Progenitor cell of endocrine pancreas (in vitro differentiated cells): ENCODE results near the gene CBLB. TPM values are rescaled to one million over a fixed set of nuclear protein-coding genes. Genes with fewer than 3 reads are reported as not detected.

Experiments
- DNase-seq: peaks from one replicate; pipeline ENCODE4 v3.0.0; 2021; ENCODE audit warnings: low spot score; ENCODE audit not compliant: unreplicated experiment
- H3K27ac Mint-ChIP-seq: 2 replicates; pipeline ENCODE4 v1.8.0; 2021; ENCODE audit warnings: mild to moderate bottlenecking, moderate library complexity, mixed read lengths
- H3K27me3 Mint-ChIP-seq: 2 replicates; pipeline ENCODE4 v1.8.0; 2021; ENCODE audit warnings: mixed read lengths
- H3K36me3 Mint-ChIP-seq: 2 replicates; pipeline ENCODE4 v1.8.0; 2022; ENCODE audit warnings: mixed read lengths; ENCODE audit not compliant: insufficient read depth
- H3K4me1 Mint-ChIP-seq: 2 replicates; pipeline ENCODE4 v1.8.0; 2021; ENCODE audit warnings: low read depth, mixed read lengths
- H3K4me3 Mint-ChIP-seq: 2 replicates; pipeline ENCODE4 v1.8.0; 2021; ENCODE audit warnings: low read depth, mild to moderate bottlenecking, moderate library complexity, mixed read lengths
- H3K9me3 Mint-ChIP-seq: 2 replicates; pipeline ENCODE4 v1.8.0; 2021; ENCODE audit warnings: low read depth, mixed read lengths
- total RNA-seq: library from RNA; stranded (reverse); gene quantifications from 2 replicates; pipeline ENCODE4 v1.2.1, GENCODE V29; 2021
- TF ChIP-seq, protein P1 (sequence below): fragments of 200-600 bp; sonication (generic); IDR thresholded peaks from one replicate; pipeline ENCODE4 v1.5.0; 2021; ENCODE audit warnings: antibody characterized with exemption, mild to moderate bottlenecking; ENCODE audit not compliant: unreplicated experiment

CBLB gene
- total RNA-seq, 1 donor from 2014 or later = 64.1 TPM

GRCh38 chr3:105700575-105700974, 168.2 kb downstream of the CBLB start:
- peaks cover 5% of the 10 kb centered on the region for H3K4me1 Mint-ChIP-seq
- H3K27ac Mint-ChIP-seq = no peak overlapping the region
- no peak overlapping the region for H3K4me3 Mint-ChIP-seq
- peaks cover 24% of the 10 kb centered on the region for H3K36me3 Mint-ChIP-seq
- no peaks in the 10 kb centered on the region for H3K9me3 Mint-ChIP-seq
- no peaks in the 10 kb centered on the region for H3K27me3 Mint-ChIP-seq
- TF ChIP-seq, protein P1, sequence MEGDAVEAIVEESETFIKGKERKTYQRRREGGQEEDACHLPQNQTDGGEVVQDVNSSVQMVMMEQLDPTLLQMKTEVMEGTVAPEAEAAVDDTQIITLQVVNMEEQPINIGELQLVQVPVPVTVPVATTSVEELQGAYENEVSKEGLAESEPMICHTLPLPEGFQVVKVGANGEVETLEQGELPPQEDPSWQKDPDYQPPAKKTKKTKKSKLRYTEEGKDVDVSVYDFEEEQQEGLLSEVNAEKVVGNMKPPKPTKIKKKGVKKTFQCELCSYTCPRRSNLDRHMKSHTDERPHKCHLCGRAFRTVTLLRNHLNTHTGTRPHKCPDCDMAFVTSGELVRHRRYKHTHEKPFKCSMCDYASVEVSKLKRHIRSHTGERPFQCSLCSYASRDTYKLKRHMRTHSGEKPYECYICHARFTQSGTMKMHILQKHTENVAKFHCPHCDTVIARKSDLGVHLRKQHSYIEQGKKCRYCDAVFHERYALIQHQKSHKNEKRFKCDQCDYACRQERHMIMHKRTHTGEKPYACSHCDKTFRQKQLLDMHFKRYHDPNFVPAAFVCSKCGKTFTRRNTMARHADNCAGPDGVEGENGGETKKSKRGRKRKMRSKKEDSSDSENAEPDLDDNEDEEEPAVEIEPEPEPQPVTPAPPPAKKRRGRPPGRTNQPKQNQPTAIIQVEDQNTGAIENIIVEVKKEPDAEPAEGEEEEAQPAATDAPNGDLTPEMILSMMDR = no peak
- no peak for DNase-seq

DNA sequence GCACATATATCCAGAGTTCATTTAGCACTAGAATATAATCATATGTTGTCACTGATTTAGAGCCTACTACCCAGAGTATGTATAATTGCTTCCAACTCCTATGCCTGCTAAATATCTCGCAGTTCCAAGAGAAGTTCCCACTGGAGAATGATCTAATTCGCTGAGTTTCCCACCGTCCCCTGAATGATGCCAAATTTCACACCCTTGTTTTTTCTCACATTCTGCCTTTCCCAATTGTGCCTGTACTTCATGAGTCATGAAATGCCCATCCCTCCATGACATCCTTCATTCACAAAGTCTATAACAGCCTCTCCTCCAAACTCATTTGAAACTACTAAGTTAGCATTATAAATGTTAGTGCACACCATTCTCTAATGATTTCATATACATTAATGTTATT, 177.2 kb downstream of the CBLB start:
- TF ChIP-seq, protein P1 = no peak
- Mint-ChIP-seq H3K4me3 (no peak overlapping the region), H3K4me1 (peaks cover 9% of the 10 kb centered on the region), H3K9me3 (no peaks in the 10 kb centered on the region), H3K27ac (no peak overlapping the region), H3K27me3 (no peaks in the 10 kb centered on the region), H3K36me3 (peaks cover 20% of the 10 kb centered on the region)
- no peak for DNase-seq

- no peak for DNase-seq
- no peaks in the 10 kb centered on the region for H3K9me3 Mint-ChIP-seq
- no peak overlapping the region for H3K27ac Mint-ChIP-seq
- TF ChIP-seq, protein P1 = no peak
- no peaks in the 10 kb centered on the region for H3K27me3 Mint-ChIP-seq
- H3K4me3 Mint-ChIP-seq = no peak overlapping the region
- H3K36me3 Mint-ChIP-seq = peaks cover 20% of the 10 kb centered on the region
- H3K4me1 Mint-ChIP-seq = peaks cover 9% of the 10 kb centered on the region
Observed at GRCh38 chr3:105691053-105691452, 177.8 kb downstream of the CBLB start.

- no peaks in the 10 kb centered on the region for H3K9me3 Mint-ChIP-seq
- TF ChIP-seq, protein P1 = no peak
- H3K27me3 Mint-ChIP-seq = no peaks in the 10 kb centered on the region
- H3K27ac Mint-ChIP-seq = no peak overlapping the region
- H3K36me3 Mint-ChIP-seq = peaks cover 26% of the 10 kb centered on the region
- H3K4me3 Mint-ChIP-seq = no peak overlapping the region
- peaks cover 9% of the 10 kb centered on the region for H3K4me1 Mint-ChIP-seq
- no peak for DNase-seq
Observed at GRCh38 chr3:105688821-105689220, 180.0 kb downstream of the CBLB start.

DNA sequence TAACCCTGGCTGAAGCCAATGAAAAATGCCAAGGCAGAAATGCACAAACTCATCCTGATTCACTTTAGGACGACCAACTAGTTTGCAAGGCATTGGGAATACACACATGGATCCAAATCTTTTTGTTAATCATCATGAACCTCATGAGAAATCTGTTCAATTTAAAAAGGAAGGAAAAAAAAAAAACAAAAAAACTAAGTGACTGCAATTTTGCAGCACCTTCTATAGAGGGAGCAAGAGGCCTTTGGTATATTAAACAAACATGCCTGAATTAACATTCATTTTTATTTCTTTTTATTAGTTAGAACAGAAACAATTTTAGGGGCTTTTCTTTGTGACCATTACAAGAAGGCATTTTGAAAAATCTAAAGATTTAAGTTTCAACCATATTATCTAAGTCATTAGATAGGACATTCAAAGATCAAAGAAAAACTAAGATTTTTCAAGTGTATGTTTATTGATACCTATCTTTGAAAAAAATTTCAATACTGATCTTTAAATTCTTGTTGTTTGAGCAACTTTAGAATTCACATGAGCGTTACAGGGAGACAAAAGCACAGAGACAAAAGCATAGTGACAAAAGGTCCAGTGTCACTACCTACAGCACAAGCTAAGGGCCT, 182.4 kb downstream of the CBLB start:
- H3K27me3 Mint-ChIP-seq = no peaks in the 10 kb centered on the region
- peaks cover 9% of the 10 kb centered on the region for H3K4me1 Mint-ChIP-seq
- DNase-seq = no peak
- TF ChIP-seq, protein P1 = peak; percentile 86
- H3K27ac Mint-ChIP-seq = no peak overlapping the region
- H3K9me3 Mint-ChIP-seq = no peaks in the 10 kb centered on the region
- H3K36me3 Mint-ChIP-seq = peaks cover 13% of the 10 kb centered on the region
- H3K4me3 Mint-ChIP-seq = no peak overlapping the region
